GM18502 (cell line): Measurements from ENCODE around the gene ZNF669.

Experiments used
- ATAC-seq: cut with Tn5 transposase; IDR thresholded peaks from one replicate; pipeline ENCODE4 v1.9.1; 2021; ENCODE audit warnings: mild to moderate bottlenecking; ENCODE audit not compliant: unreplicated experiment, poor library complexity

The ZNF669 gene

DNA sequence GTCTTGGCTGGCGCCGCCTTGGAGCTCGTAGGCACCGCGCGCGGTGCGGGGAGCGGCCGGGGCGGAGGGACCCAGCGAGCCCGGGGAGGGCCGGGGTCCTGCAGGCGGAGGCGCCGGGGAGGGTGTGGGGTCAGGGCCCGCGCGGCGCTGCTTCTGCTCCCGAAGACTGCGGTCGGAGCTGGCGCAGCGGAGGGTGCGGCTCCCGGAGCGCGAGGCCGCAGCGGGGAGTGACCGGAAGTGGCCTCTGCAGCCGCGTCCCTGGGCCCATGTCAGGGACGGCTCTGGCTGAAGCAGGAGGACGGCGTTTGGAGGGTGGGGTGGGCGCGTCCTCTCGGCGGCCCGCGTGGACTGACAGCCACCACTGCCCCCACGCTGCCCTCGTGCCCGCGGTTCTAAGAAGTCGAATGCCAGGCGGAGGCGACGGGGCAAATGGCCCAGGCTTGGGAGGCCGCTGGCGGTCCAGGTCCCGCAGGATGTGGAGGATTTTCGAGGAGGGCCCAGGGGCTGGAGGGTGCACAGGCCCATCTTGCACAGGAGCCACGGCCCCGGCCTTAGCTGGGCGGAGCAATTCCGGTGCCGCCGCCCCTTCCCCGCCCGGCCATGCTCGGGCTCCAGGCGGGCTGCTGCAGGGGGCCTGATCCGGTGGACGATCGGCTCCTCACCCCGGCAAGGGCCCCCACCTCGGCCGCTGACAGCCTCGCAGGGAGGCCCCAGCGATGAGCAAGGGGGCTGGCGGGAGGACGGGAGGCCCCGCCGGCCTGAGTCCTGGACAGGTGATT is 7.7 kb upstream of the ZNF669 start:
- ATAC-seq: peak; percentile 40

DNA sequence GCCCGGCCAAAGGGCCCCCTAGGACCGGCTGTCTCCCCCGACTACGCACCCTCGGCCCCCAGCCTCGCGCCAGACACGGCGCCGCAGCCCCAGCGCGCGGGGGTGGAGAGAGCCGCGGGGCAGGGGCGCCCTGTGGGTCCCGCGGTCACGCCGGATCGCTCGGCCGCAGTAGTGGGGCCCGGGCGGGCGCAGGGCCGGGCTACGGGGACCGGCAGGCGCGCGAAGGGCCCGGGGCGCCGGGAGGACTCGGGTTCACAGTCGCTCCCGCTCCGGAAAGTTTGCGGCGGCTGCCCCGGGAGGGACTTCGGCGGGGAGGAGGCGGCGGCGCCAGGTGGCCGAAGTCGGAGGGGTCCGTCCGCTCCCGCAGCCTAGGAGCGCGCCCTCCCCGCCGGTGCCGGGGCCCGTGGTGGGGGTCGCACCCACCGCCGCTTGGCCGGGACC is 7.1 kb upstream of the ZNF669 start:
- peak; percentile 53 for ATAC-seq

DNA sequence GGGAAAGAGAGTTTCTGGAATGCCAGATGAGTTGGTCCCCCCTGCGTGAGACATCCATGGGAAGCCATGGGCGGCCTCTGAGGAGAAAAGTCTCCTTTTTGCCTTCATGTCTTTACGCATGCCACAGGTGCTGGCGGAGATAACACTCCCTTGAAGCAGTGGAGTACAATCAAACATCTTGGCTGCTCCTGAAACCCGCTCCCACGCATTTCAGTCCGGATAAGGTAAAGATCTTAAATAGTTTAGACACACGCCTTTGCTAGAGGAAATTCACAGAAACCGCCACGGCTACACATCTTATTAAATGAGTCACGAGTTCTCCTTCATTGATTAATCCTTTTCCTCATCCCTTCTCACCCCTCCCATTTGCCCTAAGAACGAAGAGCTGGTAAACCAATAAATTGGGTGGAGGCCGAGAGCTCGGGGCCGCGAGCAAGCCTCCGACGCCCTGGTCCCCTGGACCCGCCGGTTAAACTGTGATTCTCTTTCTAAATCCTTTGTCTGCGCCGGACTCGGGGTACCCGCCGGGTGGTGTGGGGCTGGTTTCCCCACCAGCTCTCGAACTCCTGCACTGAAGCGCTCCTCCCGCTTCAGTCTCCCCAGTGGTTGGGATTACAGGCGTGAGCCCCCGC is 6.6 kb upstream of the ZNF669 start:
- ATAC-seq: peak; percentile 34

DNA sequence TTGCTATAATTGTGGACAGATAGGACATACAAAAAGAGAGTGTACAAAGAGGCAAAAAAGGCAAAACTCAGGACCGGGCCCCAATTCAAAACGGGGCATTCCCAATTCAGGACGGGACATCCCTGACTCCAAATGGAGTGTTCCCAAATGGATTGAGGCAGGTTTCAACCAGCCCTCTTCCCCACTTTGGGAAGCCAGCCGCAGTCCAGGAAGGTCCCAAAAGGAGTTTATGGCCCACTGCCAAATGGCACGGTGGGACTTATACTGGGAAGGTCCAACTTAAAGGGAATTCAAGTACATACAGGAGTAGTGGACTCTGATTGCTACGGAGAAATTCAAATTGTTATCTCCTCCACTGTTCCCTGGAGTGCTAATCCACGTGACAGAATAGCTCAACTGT is 3.5 kb upstream of the ZNF669 start:
- no peak for ATAC-seq

DNA sequence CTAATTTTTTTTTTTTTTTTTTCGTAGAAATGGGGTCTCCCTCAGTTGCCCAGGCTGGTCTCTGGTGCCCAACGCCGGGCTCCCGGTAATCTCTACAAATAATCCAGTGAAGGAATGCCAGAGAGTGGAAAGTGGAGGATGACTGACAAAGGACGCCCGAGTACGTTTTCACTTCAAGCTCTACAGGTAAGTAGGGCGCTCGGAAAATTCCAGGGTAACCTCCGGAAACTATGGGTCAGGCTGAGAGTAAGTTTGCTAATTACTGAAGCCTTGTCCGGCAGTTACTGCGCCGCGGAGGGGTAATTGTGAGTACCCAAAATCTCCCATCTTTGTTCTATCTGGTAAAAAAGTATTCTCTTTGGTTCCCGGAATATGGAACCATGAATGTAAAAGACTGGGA is 1.8 kb upstream of the ZNF669 start:
- no peak for ATAC-seq

DNA sequence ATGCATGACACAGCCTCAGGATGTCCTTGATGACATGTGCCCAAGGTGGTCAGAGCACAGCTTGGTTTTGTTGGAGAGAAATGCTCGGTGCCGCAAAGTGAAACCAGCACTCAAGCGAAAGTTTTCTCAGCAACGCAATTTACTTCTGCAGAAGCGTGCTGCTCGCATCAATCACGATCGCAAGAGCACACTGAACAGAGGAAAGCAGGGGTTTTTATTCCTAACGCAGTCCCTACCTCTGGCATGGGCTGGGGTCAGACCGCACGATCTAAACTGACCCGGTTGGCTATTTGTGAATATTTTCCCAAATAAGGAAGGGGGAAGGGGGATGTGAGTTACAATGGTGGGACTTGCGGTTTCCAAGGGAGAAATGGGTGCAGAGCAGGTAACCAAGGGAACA is 809 bp upstream of the ZNF669 start:
- no peak for ATAC-seq

DNA sequence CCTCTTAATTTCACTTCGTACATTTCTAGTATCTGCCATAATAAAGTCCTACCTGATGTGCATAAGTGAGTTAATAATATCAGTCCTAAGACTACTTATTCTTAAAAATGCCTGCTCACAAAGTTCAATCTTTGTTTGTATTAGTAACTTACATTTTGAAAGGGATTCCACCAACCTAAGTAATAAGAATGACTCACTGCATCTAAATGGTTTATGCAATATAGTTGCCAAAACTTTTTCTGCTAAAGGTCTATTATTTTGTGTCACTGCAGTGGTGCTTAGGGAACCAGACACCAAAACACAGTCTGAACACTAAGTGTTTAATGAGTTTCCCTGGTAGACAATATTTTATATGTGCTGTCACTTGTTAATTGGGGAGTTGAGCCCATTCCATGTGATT is 1.8 kb downstream of the ZNF669 start:
- no peak for ATAC-seq

DNA sequence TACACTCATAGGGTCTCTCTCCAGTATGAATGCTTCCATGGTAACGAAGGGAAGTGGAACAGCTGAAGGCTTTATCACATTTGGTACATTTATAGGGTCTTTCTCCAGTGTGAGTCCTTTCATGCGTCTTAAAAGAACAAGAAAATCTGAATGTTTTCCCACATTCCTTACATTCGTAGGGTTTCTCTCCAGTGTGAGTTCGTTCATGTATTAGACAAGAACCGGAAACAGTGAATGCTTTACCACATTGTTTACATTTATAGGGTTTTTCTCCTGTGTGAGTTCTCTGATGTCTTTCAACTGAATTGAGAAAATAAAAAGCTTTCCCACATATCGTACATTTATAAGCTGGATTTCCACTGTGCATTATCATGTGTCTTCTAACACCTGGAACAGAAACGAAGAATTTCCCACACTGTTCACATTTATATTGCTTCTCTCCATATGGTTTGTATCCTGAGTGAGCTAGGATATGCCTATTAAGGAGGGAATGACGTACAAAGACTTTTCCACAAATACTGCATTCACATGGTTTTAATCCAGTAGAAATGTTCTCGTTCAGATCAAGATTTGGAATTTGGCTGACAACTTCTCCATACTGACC is 3.4 kb downstream of the ZNF669 start:
- no peak for ATAC-seq

DNA sequence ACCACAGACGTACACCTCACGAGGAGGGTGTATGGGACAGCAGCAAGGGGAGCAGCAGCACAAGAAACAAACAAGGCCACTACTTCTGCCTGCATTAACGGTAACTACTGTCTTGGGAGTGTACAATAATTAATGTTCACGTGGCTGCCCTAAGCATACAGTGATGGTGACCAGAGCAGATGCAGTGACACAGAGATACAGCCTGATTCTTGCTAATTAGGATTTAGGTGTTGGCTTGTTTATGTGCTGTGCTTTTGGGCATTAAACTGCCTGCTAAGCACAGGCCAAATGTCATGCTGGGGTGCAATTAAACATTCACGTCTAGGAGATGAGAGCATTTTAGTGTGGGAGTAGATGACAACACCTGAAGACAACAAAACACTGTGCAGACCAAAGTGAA is 7.2 kb downstream of the ZNF669 start:
- ATAC-seq: no peak

DNA sequence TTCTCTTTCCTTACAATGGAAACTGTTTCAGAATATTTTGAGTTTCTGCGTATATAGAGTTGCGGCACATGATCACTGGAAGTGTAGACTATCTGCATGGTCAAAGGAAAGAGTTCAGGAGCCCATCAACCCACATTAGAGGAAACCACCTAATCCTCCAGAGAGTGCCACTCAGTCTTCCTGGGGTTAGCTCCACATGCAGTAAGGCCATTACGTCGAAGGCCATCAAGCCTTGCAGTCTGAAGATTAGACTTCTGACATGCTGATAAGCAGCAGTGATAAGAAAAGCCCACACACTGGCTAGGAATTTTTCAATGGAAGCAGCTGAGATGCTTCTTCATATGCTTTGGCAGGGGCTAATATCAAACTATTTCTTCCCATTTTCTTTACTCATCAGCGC is 7.6 kb downstream of the ZNF669 start:
- no peak for ATAC-seq

DNA sequence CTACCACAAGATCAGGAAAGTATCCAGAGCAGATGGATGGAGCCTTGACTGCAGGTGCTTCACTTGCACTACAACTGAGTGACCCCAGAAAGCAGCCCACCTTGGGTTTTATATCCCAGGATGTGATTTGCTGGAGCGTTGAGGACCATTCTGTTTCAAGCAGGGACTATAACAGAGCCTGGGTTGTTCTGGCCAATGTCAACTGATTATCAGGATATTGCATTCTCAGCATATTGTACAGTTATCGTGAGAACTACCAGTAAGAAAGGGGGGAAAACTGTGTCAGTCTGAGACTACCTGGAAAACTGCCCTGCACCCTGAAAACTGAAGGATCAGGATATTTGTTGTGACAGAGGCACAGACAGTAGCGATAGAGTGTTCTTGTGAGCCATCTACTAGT is 8.0 kb downstream of the ZNF669 start:
- ATAC-seq: no peak

DNA sequence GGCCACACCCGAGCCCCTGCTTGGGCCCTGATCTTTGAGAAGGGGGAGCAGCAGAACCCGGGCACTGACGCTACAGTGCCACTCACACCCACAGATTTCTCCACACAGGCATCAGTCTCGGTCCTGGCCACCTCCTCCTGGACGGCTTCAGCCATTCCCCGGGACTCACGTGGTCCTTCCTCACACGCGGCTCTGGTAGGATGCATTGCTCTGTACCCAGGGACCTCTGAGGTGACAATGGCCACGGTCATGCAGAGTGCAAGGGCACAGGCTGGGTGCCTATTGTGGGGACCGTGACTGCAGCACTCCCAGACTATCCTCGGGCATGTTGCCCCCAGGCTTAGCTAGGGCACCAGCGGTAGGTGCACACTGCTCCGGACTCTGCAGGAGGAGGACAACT is 13.7 kb downstream of the ZNF669 start:
- no peak for ATAC-seq

DNA sequence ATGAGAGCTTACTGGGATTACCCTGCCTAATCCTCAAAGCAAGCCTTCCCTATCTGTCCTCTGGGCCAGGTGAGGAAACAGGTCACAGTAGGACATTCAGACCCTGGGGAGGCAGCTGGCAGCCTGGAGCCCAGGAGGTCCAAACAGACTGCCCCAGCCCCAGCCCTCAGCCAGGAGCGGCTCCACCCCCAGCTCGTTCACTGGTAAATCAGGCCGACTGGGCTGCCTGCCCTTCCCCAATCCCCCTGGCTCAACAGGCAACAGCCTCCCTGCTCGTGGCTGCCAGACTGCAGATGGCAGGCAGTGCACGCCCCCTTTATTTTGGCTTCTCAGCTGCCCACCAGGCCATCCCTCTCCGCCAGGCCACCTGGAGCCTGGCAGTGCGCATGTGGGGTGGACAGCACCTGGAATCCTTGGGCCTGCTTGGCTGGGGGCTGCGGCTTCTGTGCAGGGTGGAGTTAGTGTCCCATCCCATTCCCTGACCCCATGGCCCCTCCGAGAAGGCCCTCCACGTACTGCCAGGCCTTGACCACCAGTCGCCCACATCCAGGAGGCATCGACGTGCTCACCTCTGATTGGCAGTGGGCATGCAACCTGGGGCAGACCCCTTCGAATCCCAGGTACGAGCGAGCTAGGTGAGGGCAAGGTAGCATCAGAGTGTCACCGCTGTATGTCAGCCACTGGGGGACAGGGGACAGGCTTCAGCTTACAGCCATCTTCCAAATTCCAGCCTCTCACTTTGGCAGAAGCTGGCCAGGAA is 14.4 kb downstream of the ZNF669 start:
- no peak for ATAC-seq

DNA sequence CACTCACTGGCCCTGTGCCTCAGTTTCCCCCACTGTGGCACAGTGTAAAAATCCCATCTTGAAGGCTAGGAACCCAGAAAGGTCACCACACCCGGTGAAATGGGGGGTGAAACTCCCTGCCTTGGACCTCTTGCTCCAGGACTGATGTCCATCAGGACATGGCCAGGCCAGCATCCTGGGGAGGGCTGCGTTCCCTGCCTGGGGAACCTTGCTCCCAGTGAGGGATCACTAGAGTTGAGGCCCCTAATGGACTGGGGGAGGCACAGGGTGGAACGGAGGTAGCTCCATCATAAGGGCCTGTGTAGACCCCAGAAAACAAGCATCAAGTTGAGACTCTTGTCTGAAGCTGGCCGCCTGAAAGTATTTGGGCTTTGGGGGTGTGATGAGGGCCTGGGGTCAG is 15.2 kb downstream of the ZNF669 start:
- ATAC-seq: no peak

DNA sequence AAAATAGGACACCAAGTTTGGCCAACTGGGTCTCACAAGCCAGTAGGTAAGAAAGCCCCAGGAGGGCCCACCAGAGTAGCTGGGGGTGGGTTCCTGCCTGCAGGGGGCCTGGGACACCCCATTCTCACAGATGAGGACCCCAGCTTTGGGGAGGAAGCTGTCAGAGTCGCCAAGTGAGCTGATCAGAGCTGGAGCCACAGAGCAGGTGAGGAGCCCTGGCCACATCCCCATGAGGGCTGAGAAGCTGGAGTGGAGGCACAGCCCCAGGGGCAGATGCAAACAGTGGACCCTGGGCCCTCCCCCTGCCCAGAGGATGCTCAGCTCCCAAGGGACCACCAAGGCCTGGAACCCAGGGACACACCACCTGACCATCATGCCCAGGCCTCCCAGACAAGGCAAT is 16.9 kb downstream of the ZNF669 start:
- ATAC-seq: no peak

DNA sequence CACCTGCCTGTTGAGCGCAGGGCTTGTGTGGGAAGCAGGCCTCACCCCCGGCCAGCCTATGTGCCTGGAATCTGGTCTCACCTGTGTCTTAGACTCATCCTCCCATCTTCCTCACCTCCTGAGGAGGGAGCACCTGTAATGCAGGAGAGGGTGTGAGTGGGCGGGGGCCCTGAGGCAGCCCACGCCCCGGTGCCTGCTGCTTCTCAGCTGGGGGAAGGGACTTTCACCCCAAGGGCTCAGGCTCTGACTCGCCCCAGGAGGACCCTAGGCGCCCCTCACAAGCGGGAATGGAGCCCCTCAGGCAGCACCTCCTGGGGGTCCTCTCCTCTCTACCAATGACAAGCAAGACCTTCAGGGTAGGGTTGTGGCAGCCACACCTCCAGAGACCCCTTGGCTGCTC is 18.8 kb downstream of the ZNF669 start:
- no peak for ATAC-seq

DNA sequence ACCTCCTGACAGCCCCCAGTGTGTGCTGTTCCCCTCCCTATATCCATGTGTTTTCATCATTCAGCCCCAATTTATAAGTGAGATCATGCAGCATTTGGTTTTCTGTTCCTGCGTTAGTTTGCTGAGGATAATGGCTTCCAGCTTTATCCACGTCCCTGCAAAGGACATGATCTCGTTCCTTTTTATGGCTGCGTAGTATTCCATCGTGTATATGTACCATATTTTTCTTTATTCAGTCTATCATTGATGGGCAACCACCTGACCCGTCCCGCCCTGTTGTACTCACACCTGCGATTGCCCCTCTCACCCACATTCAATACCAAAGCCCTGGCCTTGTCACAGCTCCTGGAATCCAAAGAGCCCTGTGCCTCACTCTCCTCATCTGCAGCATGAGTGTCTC is 19.4 kb downstream of the ZNF669 start:
- ATAC-seq: no peak

DNA sequence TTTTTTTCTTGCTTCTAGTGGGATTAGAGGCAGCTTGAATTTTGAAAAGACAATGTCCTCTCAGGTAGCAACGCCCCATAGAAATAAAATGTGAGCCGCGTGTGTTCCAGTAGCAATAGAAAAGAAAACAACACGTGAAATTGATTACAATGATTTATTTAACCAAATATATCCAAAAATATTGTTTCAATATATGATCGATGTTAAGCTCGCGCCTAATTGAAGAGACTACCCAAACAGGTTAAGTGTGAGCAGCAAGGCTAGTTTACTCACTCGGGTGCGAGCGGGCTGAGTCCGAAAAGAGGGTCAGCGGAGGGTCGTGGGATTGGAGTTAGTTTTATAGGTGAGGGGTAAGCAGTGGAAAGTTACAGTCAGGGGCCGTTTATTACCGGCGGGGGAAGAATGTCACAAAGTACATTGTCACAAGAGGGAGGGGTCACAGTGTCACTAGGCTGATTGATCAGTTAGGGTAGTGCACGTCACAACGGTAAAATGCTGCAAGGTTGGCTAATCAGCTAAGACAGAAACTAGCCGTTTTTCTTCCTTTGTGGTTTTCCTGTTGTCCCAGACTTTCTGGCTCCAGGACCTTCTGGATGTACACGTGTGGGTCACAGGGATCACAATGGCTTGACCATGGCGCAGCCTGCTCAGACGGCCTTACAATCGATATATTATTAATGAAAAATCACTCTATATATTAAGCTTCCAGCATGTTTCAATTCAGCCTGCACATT is 24.8 kb downstream of the ZNF669 start:
- ATAC-seq: no peak

DNA sequence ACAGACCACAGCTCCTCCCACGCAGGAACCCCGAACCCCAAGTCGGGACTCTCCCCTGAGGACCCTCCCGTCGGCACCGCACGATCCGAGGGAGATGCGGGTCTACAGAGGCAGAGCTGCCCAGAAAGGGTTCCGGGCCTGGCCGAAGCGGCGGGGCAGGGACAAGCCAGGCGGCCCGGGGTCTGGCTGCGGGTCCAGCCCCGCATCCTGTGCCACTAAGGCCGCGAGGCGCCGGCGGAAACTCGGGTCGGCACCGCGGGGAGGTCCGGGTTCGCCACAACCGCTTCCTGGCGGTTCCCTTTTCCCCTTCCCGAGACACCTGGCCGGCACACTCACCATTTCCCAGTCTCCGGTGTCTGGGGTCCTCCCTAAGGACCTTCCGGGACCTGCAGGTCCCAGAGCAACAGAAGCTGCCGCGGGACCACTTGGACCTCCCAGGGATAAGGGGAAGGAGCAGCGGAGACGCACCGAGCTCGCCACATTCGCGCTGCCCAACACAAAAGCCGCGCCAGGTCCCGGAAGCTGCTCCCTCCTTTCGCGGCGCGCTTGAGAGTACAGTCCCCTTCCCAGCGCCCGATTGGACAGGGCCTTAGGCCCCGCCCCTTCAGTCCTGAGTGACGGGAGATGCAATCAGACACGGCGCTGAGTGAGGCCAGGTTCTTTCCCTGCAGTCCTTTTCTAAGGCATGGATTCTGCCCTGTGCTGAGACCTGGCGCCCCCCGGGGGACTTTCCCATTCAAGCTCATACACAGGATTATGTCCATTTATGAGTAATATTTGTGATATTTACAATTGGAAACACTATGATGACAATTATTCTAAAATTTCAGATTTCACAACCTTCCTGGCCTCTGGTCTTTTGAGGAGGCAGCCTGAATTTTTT is 25.7 kb downstream of the ZNF669 start, which contains the start of gene ZNF670:
Gene ZNF670 (minus strand): TSS at position 554 of the 883 bp plus-strand sequence. CDS start 215 bp downstream, at position 339.
- ATAC-seq: peak; percentile 100
